NCI-H2081 (cell line): ENCODE data around the gene IFNA2.
A peak's percentile ranks its signal among the peaks of the same experiment; 100 is the strongest.
"Not testable (repeated sequence)": the region's sequence is repeated elsewhere in the genome, so short reads cannot be mapped to it uniquely, and the experiment has no call there.

Experiments used
- DNase-seq, 2 experiments: peaks; one replicate each; lab custom pipeline; 2025; lab: John Stamatoyannopoulos, UW

The IFNA2 gene

DNA sequence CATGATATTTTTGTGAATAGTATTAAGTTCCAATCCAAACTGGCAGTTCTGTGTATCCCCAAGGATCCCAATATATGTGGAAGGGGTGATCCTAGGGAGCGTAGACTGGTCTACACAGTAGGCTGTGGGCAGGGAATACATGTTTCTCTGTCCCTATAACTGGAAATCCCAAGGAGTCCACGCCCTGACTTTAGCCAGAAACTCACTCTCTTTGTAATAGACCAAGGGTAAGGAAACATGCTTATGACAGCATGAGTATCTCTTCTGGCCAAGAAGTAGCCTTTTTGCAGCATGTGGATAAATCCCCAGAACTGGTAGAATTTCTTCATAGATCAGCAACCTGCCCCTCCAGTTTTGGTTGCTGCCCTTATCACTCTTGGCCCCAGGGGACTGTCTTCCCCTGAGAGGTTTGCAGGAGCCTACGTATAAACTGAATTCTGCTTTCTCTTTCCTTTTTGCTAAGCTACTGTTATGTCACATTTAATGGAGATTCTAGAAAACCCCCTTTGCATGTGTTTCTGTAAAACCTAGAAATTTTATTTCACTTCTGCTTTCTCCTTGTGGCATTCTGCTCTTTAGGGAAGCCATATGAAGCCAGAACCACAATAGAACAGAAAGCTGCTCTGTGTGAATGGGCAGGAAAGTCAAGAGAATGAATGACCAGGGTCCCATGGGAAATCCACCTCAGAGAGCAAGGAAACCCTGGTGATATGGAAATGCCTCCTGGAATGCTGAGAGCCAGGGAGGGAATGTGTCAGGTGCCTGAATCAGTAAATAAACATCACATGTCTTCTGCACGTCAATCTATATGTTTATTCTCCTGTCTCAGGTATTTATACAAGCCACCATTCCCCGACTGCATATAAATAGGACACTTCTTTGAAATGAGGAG, 3.5 kb downstream of the IFNA2 start:
- DNase-seq, result no peak

DNA sequence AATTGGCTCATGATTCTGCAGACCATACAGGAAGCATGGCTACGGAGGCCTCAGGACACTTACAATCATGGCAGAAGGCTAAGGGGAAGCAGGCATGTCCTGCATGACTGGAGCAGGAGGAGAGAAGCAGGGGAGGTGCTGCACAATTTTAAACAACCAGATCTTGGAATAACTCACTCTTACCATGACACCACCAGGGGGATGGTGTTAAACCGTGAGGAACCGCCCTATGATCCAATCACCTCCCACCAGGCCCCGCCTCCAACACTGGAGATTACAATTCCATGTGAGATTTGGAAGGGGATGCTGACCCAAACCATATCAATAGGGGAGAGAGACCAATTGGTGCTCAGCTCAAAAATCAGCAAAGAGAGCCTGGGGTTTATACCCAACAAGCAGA, 13.7 kb downstream of the IFNA2 start:
- not testable (repeated sequence) for DNase-seq

DNA sequence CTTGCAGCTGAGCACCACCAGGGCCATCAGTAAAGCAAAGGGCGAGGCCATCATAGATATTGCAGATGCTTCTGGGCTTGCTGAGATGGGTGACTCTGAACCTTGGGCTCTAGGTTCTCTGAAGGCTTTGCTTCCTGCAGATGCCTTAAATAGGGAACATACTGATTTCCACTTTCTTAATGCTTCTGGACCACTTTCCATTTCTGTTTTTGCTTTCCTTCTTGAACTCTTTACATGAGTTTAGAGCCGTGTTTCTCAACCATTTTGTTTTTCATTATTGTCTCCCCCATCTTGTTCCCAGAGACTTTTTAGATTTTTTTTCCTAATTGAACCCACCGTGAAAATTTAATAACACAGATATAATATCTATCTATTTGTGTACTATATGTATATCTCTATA, 17.2 kb downstream of the IFNA2 start, which contains the start of gene IFNA13:
IFNA13 (minus strand) TSS at position 101 of the 400 bp plus-strand sequence; CDS start at position 54, 47 bp downstream.
- no peak for DNase-seq

GRCh38 chr9:21367169-21367568, 18.0 kb downstream of the IFNA2 start:
- not testable (repeated sequence) for DNase-seq

- DNase-seq, result no peak
These were observed 22.9 kb downstream of the IFNA2 start for GRCh38 chr9:21362287-21362686.

DNA sequence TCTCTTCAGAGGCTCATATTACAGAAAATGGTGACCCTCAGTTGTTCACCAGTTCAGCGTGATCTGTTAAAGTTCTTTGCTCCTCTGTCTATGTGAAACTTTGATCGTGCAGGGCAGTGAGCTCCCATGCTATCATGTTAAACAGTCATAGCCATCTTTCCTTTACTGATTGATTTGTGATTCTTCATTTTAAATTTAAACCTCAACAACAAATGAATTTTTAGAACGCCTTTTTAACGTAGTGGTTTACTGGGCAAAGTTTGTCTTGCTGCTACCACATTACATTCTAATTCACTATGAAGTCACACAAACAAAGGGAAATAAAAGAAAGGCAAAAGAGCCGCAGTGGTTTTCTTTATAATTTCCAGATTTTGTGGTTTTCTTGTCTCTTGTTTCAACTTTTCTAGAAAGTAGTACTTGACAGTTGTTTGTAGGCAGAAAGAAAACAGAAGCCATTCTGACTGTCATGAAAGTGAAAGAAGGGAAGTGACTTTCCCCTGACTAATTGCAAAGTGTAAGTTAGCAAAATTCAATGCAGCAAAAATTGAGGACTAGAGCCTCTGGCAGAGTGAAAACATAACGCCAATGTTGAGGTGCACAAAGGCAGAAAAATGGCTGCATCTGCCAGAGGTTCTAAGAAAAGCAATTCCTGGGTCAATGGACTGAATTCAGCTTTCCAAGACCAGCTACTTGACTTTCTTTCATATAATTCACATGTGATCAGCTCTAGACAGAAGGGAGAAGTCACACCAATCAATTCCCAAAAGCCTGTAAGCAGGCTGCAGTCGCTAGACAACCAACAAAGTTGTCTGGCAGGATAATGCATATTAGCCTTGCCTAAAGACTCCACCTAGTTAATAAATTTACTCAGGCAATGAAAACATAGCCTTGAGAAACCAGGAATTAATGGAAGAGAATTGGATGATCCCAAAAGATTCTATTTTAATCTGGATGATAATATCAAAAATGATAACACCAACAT, 27.4 kb downstream of the IFNA2 start:
- no peak for DNase-seq

- no peak for DNase-seq
These were observed 34.4 kb downstream of the IFNA2 start, which contains the start of gene IFNA6 for GRCh38 chr9:21350787-21351186. TSS of gene IFNA6 (minus strand) at chr9:21350887. CDS start at chr9:21350887, 0 bp downstream.

- DNase-seq, result no peak
These were observed 36.7 kb downstream of the IFNA2 start for GRCh38 chr9:21348430-21348970.

GRCh38 chr9:21340735-21341134, 44.5 kb downstream of the IFNA2 start:
- no peak for DNase-seq

DNA sequence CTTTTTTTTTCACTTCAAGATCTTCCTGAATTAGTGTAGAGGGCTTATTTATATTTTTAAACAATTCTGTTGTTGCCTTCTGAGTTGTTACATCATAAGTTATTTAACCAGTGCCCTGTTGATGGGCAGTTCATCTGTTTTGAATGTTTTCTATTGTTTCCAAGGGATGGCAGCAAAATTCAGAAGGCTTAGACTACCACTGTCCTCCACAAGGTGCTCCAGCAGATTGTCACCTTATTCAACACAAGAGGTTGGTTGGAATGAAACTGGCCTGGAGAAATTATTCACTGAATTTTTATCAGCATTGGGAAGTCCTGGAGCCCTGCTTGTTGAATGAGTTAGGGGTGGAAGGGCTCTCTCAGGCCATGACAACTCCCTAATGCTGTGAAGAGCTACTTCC, 48.7 kb downstream of the IFNA2 start:
- no peak for DNase-seq

DNA sequence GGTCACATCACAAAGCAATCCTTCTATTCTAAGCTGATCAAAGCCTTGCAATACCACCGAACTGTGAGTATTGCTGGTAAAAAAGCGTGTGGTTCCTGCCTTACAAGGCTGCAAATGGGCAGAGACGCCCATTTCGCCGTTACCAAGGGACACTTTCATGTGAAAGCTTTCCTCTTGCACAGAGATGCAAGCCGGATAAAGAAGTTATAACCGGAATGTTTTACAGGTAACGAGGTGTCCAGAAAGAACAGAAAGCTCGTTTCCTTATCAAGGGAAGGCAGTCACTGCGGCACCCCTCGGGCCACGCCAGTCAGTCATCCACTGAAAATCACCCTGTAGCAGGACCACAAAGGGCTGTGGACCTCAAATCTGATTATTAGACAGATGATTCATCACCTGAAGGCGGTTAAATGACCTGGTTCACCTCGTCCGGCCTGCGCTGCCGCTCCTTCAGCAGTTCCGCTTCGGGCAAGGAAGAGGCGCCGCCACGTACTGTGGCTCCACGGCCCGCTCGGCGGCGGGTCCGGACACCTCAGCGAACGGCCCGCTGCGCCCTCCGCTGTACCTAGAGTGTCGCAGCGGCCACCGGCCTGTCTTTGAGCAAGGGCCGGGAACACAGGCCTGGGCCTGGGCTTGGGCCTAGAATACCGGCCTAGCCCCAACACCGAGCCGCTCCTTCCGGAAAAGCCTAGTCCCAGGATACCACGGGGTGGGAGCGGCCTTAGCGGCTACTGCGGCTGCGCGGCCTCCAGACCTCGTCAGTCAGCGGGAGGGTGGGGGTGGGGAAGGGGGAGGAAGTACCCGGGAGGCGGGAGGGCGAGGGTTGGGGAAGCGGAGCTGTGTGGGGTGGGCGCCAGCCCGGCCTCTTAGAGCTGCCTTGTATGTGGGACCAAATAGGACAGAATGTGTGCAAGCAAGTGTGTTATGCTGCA, 50.2 kb downstream of the IFNA2 start, which contains the start of gene KLHL9:
KLHL9 (minus strand) TSS at position 704 of the 932 bp plus-strand sequence; CDS start at position 159, 545 bp downstream.
- peak; percentile 95 for DNase-seq
